Adipocyte (in vitro differentiated cells): ENCODE data around the gene OR10K2.
"Not testable (repeated sequence)": the region's sequence is repeated elsewhere in the genome, so short reads cannot be mapped to it uniquely, and the experiment has no call there.

ENCODE experiments used
- DNase-seq: peaks from one replicate; pipeline ENCODE4 v3.0.0-alpha.2; 2015; ENCODE audit warnings: low read depth
- H3K27me3 ChIP-seq: replicated peaks from 2 replicates; pipeline ENCODE4 v1.7.0; 2013; ENCODE audit warnings: mild to moderate bottlenecking, low read length, moderate library complexity; ENCODE audit not compliant: control insufficient read depth, insufficient read depth
- H3K36me3 ChIP-seq: 2 replicates; pipeline ENCODE4 v1.7.0; 2013; ENCODE audit warnings: low read length, mild to moderate bottlenecking, moderate library complexity; ENCODE audit not compliant: control insufficient read depth, insufficient read depth, severe bottlenecking
- H3K4me1 ChIP-seq: 2 replicates; pipeline ENCODE4 v1.7.0; 2013; ENCODE audit warnings: mild to moderate bottlenecking, low read length, moderate library complexity; ENCODE audit not compliant: control insufficient read depth, insufficient read depth
- H3K4me3 ChIP-seq: 2 replicates; pipeline ENCODE4 v1.7.0; 2013; ENCODE audit warnings: mild to moderate bottlenecking, low read length, moderate library complexity
- H3K9ac ChIP-seq: 2 replicates; pipeline ENCODE4 v1.7.0; 2013; ENCODE audit warnings: mild to moderate bottlenecking, low read length, moderate library complexity
- H3K9me3 ChIP-seq: 2 replicates; pipeline ENCODE4 v1.7.0; 2013; ENCODE audit warnings: mild to moderate bottlenecking, low read length, moderate library complexity; ENCODE audit not compliant: control insufficient read depth

Gene OR10K2

DNA sequence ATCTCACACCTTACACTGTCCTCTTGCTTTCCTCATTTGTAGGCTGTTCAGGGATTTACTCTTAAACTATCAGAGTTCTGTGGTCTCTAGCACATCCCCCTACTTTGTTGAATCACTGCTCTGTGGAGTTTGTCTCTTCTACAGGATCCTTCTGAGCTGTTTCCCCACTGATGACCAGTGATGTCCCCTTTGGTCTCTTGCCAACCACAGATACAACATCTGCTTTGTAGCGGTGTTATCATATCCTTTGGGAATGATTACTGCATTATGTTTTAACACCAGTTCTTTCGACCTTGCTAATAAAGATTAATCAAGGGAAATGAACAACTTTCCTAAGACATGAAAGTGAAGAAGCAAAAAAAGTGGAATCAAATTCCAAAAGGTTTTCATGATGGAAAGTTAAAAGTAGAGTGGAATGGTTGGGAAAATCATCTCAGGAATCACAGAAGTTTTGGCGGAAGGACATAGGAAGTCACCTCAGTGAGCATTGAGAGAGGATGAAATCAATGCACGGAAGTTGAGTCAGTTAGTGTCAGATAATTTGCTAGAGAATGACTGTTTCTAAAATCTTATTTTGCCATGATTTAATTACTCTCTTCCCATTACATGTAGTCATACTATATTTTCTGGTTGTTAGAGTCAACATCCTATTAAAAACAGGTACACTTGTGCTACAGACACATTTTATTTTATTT lies 11.2 kb downstream of the OR10K2 start:
- Histone ChIP-seq H3K36me3 (no peaks in the 10 kb centered on the region), H3K4me3 (no peak overlapping the region), H3K27me3 (no peaks in the 10 kb centered on the region), H3K4me1 (no peaks in the 10 kb centered on the region), H3K9ac (no peak overlapping the region), H3K9me3 (no peaks in the 10 kb centered on the region)
- DNase-seq: no peak

DNA sequence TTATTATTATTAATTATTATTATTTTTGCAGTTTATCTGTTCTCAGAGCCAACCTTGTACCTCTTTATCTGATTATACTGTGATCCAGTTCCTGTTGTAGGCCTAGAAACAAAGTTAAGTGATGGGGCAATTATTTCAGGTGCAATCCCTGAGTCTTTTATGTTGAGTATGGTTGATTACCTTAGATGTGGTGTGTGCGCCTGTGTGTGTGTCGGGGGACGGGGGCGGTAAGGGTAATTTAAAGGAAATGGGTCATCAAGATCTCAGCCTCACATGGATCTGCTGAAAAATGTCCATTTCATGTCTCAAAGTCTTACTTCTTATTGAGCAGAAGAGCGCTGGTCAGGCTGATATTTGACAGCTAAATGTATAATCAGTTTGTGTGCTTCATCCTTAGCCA lies 18.9 kb downstream of the OR10K2 start:
- Histone ChIP-seq H3K36me3 (no peaks in the 10 kb centered on the region), H3K9ac (no peak overlapping the region), H3K4me1 (no peaks in the 10 kb centered on the region), H3K4me3 (no peak overlapping the region), H3K27me3 (no peaks in the 10 kb centered on the region), H3K9me3 (no peaks in the 10 kb centered on the region)
- no peak for DNase-seq

DNA sequence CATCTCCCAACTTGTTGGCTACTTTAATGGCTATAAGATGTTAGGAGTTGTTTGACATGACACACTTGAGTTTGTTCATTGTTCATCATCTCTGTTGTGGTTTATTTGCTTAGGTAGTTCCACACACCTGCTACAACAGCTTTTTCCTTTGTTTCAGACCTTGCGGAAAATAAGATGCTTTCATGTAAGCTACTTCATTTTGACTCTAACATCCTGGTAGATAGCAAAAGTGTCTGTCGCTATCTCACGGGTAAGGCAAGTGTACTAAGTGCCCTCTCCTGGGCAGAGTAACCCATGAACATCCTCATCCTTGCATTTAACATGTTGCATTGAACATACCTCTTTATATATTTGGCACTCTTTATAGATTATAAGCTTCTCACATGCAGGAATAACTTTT lies 25.2 kb downstream of the OR10K2 start:
- Histone ChIP-seq H3K4me3 (no peak overlapping the region), H3K9ac (no peak overlapping the region), H3K36me3 (no peaks in the 10 kb centered on the region), H3K9me3 (no peaks in the 10 kb centered on the region), H3K27me3 (no peaks in the 10 kb centered on the region), H3K4me1 (no peaks in the 10 kb centered on the region)
- no peak for DNase-seq

DNA sequence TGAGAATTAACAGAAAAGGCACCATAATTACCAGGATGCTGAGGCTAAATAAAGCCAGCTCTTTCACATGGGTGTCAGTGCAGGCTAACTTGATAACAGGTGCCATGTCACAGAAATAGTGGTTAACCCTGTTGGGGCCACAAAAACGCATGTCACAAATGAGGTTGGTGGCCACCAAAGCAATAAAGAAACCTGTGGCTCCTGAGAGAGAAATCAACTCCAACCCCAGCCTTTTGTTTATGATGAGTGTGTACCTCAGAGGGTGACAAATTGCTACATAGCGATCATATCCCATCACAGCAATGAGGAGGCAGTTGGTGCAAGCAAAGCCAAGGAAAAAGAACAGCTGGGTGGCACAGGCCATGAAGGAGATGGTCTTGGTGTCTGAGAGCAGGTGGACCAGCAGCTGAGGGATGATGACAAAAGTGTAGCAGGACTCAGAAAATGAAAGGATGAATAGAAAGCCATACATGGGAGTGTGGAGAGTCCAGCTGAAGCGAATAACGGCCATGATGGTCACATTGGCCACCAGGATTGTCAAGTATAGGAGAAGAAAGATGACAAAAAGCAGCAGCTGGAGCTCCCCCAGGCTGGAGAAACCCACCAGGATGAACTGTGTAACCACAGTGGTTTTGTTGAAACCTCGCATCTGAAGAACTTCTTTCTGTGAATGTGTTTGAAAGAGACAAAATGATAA lies 27.1 kb downstream of the OR10K2 start, which contains the start of gene OR10T2:
Gene OR10T2, minus strand, starts transcription at position 649 of the 697 bp plus-strand sequence. Its CDS starts 0 bp downstream, at position 649.
- H3K9me3 ChIP-seq: no peaks in the 10 kb centered on the region
- H3K27me3 ChIP-seq: no peaks in the 10 kb centered on the region
- no peaks in the 10 kb centered on the region for H3K4me1 ChIP-seq
- no peak for DNase-seq
- no peak within 1 kb of the TSS for H3K9ac ChIP-seq
- no peaks in the 10 kb centered on the region for H3K36me3 ChIP-seq
- H3K4me3 ChIP-seq: no peak within 1 kb of the TSS

DNA sequence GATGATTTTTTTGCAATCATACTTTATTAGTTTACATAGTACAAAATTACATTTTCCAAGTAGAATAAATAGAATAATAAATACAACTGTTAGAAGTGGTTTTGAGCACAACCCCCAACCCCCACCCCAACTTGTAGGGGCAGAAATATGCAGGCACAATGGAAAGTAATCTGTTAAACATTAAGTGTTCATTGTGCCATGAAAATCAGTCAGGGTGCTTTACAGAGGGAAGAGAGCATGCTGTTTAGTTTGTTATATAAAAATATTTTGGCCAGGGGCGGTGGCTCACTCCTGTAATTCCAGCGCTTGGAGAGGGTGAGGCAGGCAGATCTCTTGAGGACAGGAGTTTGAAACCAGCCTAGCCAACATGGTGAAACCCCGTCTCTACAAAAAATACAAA lies 29.4 kb downstream of the OR10K2 start:
- H3K9me3 ChIP-seq: no peaks in the 10 kb centered on the region
- no peaks in the 10 kb centered on the region for H3K27me3 ChIP-seq
- no peak overlapping the region for H3K9ac ChIP-seq
- no peaks in the 10 kb centered on the region for H3K36me3 ChIP-seq
- no peak overlapping the region for H3K4me3 ChIP-seq
- DNase-seq: no peak
- no peaks in the 10 kb centered on the region for H3K4me1 ChIP-seq

DNA sequence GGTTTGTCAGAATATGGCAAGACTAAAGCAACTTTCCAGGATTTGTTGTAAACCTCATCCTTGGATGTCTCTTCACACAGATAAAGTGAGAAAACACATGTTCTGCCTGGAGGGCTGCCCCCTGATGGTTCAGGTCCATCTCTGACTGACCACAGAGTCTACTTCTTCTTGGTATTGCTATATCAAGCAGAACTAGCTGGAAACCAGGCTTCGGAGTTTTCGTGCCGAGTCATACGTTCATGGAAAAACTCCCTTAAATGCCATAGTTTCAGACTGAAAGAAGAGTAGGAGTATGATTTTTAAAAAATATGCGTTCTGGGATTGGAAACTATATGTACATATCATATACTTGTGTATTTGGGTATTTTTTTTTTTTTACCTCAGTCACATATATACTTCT lies 32.6 kb downstream of the OR10K2 start:
- H3K27me3 ChIP-seq: no peaks in the 10 kb centered on the region
- no peaks in the 10 kb centered on the region for H3K9me3 ChIP-seq
- H3K9ac ChIP-seq: no peak overlapping the region
- H3K4me3 ChIP-seq: no peak overlapping the region
- no peaks in the 10 kb centered on the region for H3K36me3 ChIP-seq
- no peaks in the 10 kb centered on the region for H3K4me1 ChIP-seq
- no peak for DNase-seq

DNA sequence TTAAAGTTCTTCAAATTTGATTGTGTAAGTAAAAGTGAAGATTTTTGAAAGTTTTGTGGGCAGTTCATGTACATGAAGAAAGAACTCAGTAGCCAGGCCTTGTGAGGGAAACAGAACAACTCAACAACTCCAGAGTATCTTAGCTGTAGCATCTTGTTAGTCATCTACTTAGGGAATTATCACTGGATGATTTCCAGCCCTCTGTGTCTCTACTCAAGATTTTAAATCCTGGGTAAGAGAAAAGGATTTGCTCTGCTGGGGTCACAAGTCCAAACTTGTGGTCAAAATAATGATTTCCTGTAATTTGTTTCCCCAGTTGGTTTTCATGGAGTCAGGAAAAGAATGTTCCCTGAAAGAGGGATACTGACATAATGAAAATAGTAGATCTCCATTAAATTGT lies 34.9 kb downstream of the OR10K2 start:
- no peak for DNase-seq
- Histone ChIP-seq H3K36me3 (no peaks in the 10 kb centered on the region), H3K9ac (no peak overlapping the region), H3K4me1 (no peaks in the 10 kb centered on the region), H3K4me3 (no peak overlapping the region), H3K27me3 (no peaks in the 10 kb centered on the region), H3K9me3 (no peaks in the 10 kb centered on the region)

DNA sequence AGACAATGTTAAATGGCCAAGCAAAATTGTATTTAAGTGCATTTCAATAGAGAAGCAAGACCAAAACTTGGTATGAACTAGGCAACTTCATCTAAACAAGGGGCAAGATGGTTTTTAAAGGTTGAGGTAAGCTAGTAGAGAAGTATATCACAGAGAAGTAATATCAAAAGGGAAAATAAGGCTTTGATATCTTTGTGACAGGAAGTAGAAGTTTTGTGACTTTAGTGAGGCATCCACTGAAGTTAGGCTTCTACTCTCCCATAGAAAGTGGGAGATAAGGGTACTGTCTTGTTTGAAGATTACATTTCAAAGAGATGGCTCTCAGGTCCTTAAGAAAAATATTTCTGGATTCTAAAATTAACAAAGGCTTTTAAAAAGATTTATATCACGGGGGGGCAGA lies 35.7 kb downstream of the OR10K2 start:
- DNase-seq: no peak
- Histone ChIP-seq H3K9me3 (no peaks in the 10 kb centered on the region), H3K4me3 (no peak overlapping the region), H3K9ac (no peak overlapping the region), H3K4me1 (no peaks in the 10 kb centered on the region), H3K36me3 (no peaks in the 10 kb centered on the region), H3K27me3 (no peaks in the 10 kb centered on the region)

DNA sequence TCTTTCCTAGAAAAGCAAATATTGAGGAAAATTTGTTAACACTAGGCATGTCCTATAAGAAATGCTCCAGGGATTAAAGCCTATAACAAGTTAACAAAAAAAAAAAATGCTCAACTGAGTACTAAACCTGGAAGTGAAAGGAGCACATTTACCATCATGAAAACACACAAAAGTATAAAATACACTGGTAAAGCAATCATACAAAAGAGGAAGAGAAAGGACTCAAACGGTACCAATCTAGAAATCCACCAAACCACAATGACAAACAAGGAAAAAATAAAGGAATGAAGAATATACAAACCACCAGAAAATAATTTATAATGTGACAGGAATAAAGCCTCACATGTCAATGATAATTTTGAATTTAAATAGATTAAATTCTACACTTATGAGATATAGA lies 51.2 kb downstream of the OR10K2 start:
- Histone ChIP-seq H3K27me3 (no peaks in the 10 kb centered on the region), H3K9me3 (peaks cover 4% of the 10 kb centered on the region), H3K9ac (no peak overlapping the region), H3K4me3 (no peak overlapping the region), H3K36me3 (no peaks in the 10 kb centered on the region), H3K4me1 (no peaks in the 10 kb centered on the region)
- no peak for DNase-seq

DNA sequence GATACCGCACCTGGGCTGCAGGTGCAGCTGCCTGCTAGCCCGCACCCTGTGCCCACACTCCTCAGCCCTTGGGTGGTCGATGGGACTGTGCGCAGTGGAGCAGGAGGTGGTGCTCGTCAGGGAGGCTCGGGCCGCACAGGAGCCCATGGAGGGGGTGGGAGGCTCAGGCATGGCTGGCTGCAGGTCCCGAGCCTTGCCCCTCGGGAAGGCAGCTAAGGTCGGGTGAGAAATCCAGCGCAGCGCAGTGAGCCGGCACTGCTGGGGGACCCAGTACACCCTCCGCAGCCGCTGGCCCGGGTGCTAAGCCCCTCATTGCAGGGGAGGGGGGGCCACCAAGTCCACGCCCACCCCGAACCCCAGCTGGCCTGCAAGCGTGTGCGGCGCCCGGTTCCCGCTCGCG lies 51.9 kb downstream of the OR10K2 start:
- not testable (repeated sequence) for H3K36me3 ChIP-seq, DNase-seq, H3K9me3 ChIP-seq, H3K27me3 ChIP-seq, H3K4me1 ChIP-seq, H3K9ac ChIP-seq, H3K4me3 ChIP-seq

DNA sequence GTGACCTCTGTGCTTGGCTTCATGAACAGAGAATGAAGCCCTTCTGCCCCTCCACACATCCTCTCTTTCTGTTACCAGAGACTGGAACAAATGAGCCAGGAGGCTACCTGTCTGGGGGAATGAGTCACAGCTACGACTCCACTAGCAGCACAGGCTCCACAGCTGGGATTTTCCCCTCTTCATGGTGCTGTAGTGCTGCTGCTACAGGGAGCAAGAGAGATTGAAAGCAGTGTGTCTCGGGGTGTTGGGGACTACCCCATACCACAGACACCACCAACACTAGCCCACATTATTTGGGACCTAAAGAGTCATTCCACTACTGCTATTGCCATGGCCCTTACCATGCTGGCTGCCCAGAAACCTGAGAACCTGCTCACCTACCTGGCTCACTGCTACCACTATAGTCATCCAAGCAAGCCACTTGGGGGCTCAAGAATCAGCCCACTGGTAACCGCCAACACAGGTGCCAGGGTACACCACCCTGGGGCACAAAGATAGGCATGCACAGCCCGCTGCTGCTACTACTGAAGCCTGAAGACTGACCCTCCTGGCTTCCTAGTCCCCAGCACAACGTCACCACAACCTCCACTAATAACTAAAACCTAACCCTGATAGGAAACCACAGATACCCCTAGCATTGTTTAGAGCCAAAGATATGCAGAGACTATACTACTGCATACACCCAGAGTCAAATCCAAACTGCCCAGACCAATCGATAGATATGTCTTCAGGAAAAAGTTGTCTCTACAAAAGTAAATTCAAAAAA lies 54.7 kb downstream of the OR10K2 start:
- H3K4me1 ChIP-seq: no peaks in the 10 kb centered on the region
- no peak overlapping the region for H3K9ac ChIP-seq
- no peak overlapping the region for H3K4me3 ChIP-seq
- peaks cover 4% of the 10 kb centered on the region for H3K9me3 ChIP-seq
- H3K27me3 ChIP-seq: no peaks in the 10 kb centered on the region
- H3K36me3 ChIP-seq: no peaks in the 10 kb centered on the region
- DNase-seq: no peak
